Astrocyte (in vitro differentiated cells and primary cell): Measurements from ENCODE around the gene P3H3. TPM values are rescaled to one million over a fixed set of nuclear protein-coding genes. Genes with fewer than 3 reads are reported as not detected.

ENCODE experiments used
- DNase-seq: peaks from one replicate; pipeline ENCODE4 v3.0.0-alpha.2; 2010; ENCODE audit warnings: low read depth
- FAIRE-seq: peaks from 2 replicates; lab custom pipeline; 2011; peaks lifted over from hg19 to GRCh38; lab: Jason Lieb, UNC
- H2AFZ ChIP-seq: 2 replicates; pipeline ENCODE4 v1.6.0; 2012; ENCODE audit warnings: low read depth, low read length, inconsistent platforms
- H3K27ac ChIP-seq: 2 replicates; pipeline ENCODE4 v1.5.1; 2011; ENCODE audit warnings: low read depth, low read length, inconsistent platforms
- H3K27me3 ChIP-seq: 2 replicates; pipeline ENCODE4 v1.6.0; 2011; ENCODE audit warnings: low read length, inconsistent platforms; ENCODE audit not compliant: insufficient read depth
- H3K36me3 ChIP-seq: 2 replicates; pipeline ENCODE4 v1.5.1; 2011; ENCODE audit warnings: low read length, inconsistent platforms; ENCODE audit not compliant: insufficient read depth
- H3K4me1 ChIP-seq: 2 replicates; pipeline ENCODE4 v1.5.1; 2011; ENCODE audit warnings: low read length, inconsistent platforms; ENCODE audit not compliant: insufficient read depth
- H3K4me2 ChIP-seq: 2 replicates; pipeline ENCODE4 v1.6.0; 2012; ENCODE audit warnings: low read length, inconsistent platforms
- H3K4me3 ChIP-seq: 2 replicates; pipeline ENCODE4 v1.5.1; 2011; ENCODE audit warnings: low read depth, mild to moderate bottlenecking, low read length, inconsistent platforms; ENCODE audit not compliant: insufficient read depth
- H3K79me2 ChIP-seq: 2 replicates; pipeline ENCODE4 v1.6.0; 2012; ENCODE audit warnings: mild to moderate bottlenecking, low read length, inconsistent platforms; ENCODE audit not compliant: insufficient read depth
- H3K9ac ChIP-seq: 2 replicates; pipeline ENCODE4 v1.6.0; 2012; ENCODE audit warnings: mild to moderate bottlenecking, low read length, inconsistent platforms
- H3K9me3 ChIP-seq: 2 replicates; pipeline ENCODE4 v1.5.1; 2012; ENCODE audit warnings: low read depth, mild to moderate bottlenecking, low read length, inconsistent platforms; ENCODE audit not compliant: insufficient read depth
- H4K20me1 ChIP-seq: 2 replicates; pipeline ENCODE4 v1.6.0; 2012; ENCODE audit warnings: low read length, inconsistent platforms; ENCODE audit not compliant: insufficient read depth
- H3K27ac Mint-ChIP-seq: one replicate; pipeline ENCODE4 v1.8.0; 2021; ENCODE audit warnings: mild to moderate bottlenecking, mixed read lengths; ENCODE audit not compliant: unreplicated experiment
- H3K27me3 Mint-ChIP-seq: one replicate; pipeline ENCODE4 v1.8.0; 2021; ENCODE audit warnings: low read depth, mixed read lengths; ENCODE audit not compliant: unreplicated experiment
- H3K36me3 Mint-ChIP-seq: one replicate; pipeline ENCODE4 v1.8.0; 2021; ENCODE audit warnings: low read depth, mixed read lengths; ENCODE audit not compliant: unreplicated experiment
- H3K4me1 Mint-ChIP-seq: one replicate; pipeline ENCODE4 v1.8.0; 2021; ENCODE audit warnings: low read depth, mixed read lengths; ENCODE audit not compliant: unreplicated experiment
- H3K4me3 Mint-ChIP-seq: one replicate; pipeline ENCODE4 v1.8.0; 2021; ENCODE audit warnings: mild to moderate bottlenecking, moderate library complexity, mixed read lengths; ENCODE audit not compliant: unreplicated experiment
- H3K9me3 Mint-ChIP-seq: one replicate; pipeline ENCODE4 v1.8.0; 2021; ENCODE audit warnings: mild to moderate bottlenecking, mixed read lengths; ENCODE audit not compliant: unreplicated experiment
- EZH2 ChIP-seq: IDR thresholded peaks from 2 replicates; pipeline ENCODE4 v1.6.1; 2012; ENCODE audit warnings: mild to moderate bottlenecking, low read length, inconsistent platforms; ENCODE audit not compliant: insufficient read depth
- total RNA-seq: library from RNA; stranded (reverse); gene quantifications from 2 replicates; pipeline ENCODE4 v1.2.1, GENCODE V29; 2021
- TF ChIP-seq, protein P1 (sequence below): IDR thresholded peaks from 2 replicates; pipeline ENCODE4 v1.5.1; 2011; ENCODE audit warnings: low read depth, mild to moderate bottlenecking, inconsistent platforms, low read length, moderate library complexity; ENCODE audit not compliant: insufficient read depth

Gene P3H3
- total RNA-seq, 1 donor from 2014 or later: 101 TPM

GRCh38 chr12:6851921-6852650 lies 23.9 kb downstream of the P3H3 start, which contains the start of gene USP5:
Gene USP5 (plus strand): TSS chr12:6852150. CDS start chr12:6852180, 30 bp downstream.
- Histone ChIP-seq H3K27ac (peak within 1 kb of the TSS; percentile 89), H3K9me3 (no peaks in the 10 kb centered on the region), H3K36me3 (peaks cover 16% of the 10 kb centered on the region), H3K4me2 (peak within 1 kb of the TSS; percentile 88), H2AFZ (peak within 1 kb of the TSS; percentile 97), H3K27me3 (no peaks in the 10 kb centered on the region), H3K79me2 (peaks cover 64% of the 10 kb centered on the region), H3K4me1 (peaks cover 19% of the 10 kb centered on the region), H3K4me3 (peak within 1 kb of the TSS; percentile 87), H3K9ac (peak within 1 kb of the TSS; percentile 88), H4K20me1 (peaks cover 39% of the 10 kb centered on the region)
- peak within 1 kb of the TSS; percentile 93 for H3K27ac Mint-ChIP-seq
- peak; percentile 99 for DNase-seq
- no peaks in the 10 kb centered on the region for H3K27me3 Mint-ChIP-seq
- no peaks in the 10 kb centered on the region for H3K9me3 Mint-ChIP-seq
- peak; percentile 80 for FAIRE-seq
- H3K4me1 Mint-ChIP-seq: peaks cover 12% of the 10 kb centered on the region
- peak within 1 kb of the TSS; percentile 96 for H3K4me3 Mint-ChIP-seq
- no peak for TF ChIP-seq EZH2
- TF ChIP-seq, protein P1, sequence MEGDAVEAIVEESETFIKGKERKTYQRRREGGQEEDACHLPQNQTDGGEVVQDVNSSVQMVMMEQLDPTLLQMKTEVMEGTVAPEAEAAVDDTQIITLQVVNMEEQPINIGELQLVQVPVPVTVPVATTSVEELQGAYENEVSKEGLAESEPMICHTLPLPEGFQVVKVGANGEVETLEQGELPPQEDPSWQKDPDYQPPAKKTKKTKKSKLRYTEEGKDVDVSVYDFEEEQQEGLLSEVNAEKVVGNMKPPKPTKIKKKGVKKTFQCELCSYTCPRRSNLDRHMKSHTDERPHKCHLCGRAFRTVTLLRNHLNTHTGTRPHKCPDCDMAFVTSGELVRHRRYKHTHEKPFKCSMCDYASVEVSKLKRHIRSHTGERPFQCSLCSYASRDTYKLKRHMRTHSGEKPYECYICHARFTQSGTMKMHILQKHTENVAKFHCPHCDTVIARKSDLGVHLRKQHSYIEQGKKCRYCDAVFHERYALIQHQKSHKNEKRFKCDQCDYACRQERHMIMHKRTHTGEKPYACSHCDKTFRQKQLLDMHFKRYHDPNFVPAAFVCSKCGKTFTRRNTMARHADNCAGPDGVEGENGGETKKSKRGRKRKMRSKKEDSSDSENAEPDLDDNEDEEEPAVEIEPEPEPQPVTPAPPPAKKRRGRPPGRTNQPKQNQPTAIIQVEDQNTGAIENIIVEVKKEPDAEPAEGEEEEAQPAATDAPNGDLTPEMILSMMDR: no peak
- H3K36me3 Mint-ChIP-seq: peaks cover 4% of the 10 kb centered on the region

DNA sequence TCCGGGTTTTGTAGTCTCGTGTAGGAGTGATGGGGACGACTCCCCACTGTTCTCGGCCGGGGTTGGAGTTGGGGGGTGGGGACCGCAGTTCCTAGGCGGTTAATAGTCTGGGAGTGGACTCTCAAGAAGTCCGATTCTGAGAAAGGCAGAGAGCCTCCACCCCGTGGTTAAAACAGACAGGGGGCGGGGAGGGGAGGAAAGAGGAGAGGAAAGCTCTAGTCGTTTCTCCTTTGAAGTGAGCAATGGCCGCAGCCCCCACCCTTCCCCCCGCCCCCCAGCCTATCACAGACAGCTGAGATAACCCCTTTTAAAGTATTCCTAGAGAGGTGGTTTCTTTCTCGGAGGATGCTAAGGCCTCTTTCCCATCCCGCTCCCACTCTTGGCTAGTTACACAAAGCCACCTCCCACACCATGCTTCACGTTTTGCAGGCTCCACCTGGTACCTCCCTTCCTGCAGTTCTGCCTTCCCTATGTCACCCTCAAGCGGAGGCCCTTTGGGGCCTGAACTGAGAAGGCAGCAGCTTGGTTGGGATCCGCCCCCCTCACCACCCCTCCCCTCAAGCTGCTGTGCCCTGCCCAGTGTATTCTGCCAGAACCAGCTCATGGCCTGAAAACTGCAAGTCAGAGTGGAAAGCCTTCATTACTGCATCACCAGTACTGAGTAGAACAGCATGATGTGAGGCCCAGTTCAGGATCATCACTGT lies 24.6 kb downstream of the P3H3 start:
- DNase-seq (peak; percentile 75), FAIRE-seq (peak; percentile 26)
- peaks cover 19% of the 10 kb centered on the region for H3K4me1 ChIP-seq
- H3K27ac ChIP-seq: peak overlapping the region; percentile 89
- no peaks in the 10 kb centered on the region for H3K9me3 ChIP-seq
- peaks cover 7% of the 10 kb centered on the region for H3K36me3 Mint-ChIP-seq
- H3K9ac ChIP-seq: peak overlapping the region; percentile 88
- peak overlapping the region; percentile 93 for H3K27ac Mint-ChIP-seq
- H2AFZ ChIP-seq: peak overlapping the region; percentile 54
- peaks cover 33% of the 10 kb centered on the region for H4K20me1 ChIP-seq
- peaks cover 12% of the 10 kb centered on the region for H3K4me1 Mint-ChIP-seq
- peak overlapping the region; percentile 96 for H3K4me3 Mint-ChIP-seq
- H3K79me2 ChIP-seq: peaks cover 59% of the 10 kb centered on the region
- H3K4me2 ChIP-seq: peak overlapping the region; percentile 88
- H3K27me3 Mint-ChIP-seq: no peaks in the 10 kb centered on the region
- TF ChIP-seq, protein P1: no peak
- no peak for TF ChIP-seq EZH2
- H3K27me3 ChIP-seq: no peaks in the 10 kb centered on the region
- no peaks in the 10 kb centered on the region for H3K9me3 Mint-ChIP-seq
- peak overlapping the region; percentile 87 for H3K4me3 ChIP-seq
- peaks cover 16% of the 10 kb centered on the region for H3K36me3 ChIP-seq
